Kidney (tissue), 14 donors: Measurements from ENCODE around the gene NLRX1. TPM values are rescaled to one million over a fixed set of nuclear protein-coding genes. Genes with fewer than 3 reads are reported as not detected.

Source experiments
- DNase-seq, 5 donors: peaks; one replicate each; pipeline ENCODE4 v3.0.0-alpha.2; 2013 to 2020
- FAIRE-seq: peaks from 2 replicates; lab custom pipeline; 2012; peaks lifted over from hg19 to GRCh38; lab: Jason Lieb, UNC
- H3K27ac ChIP-seq, 2 donors: one replicate each; pipeline ENCODE4 v1.7.0; 2013; ENCODE audit warnings: low read depth in 2 of 2, low read length in 2 of 2, inconsistent platforms in 1 of 2
- H3K27me3 ChIP-seq: one replicate; pipeline ENCODE4 v1.7.1; 2013; ENCODE audit warnings: low read length, inconsistent platforms; ENCODE audit not compliant: control insufficient read depth, insufficient read depth
- H3K36me3 ChIP-seq, 3 donors: one replicate each; pipeline versions ENCODE4 v1.7.0 to v1.7.1; 2013; ENCODE audit warnings: low read length in 3 of 3, control low read depth in 1 of 3, inconsistent platforms in 1 of 3; ENCODE audit not compliant: insufficient read depth in 3 of 3, control insufficient read depth in 2 of 3
- H3K4me1 ChIP-seq, 3 donors: one replicate each; pipeline versions ENCODE4 v1.7.0 to v1.7.1; 2013; ENCODE audit warnings: low read length in 3 of 3, inconsistent platforms in 1 of 3, low read depth in 1 of 3; ENCODE audit not compliant: control insufficient read depth in 2 of 3, insufficient read depth in 2 of 3
- H3K4me3 ChIP-seq, 3 donors: one replicate each; pipeline versions ENCODE4 v1.7.0 to v1.8.1; 2013; ENCODE audit warnings: low read length in 3 of 3, control low read depth in 1 of 3, inconsistent platforms in 1 of 3
- H3K9ac ChIP-seq, 3 donors: one replicate each; pipeline versions ENCODE4 v1.7.0 to v1.7.1; 2013; ENCODE audit warnings: low read length in 3 of 3, control low read depth in 1 of 3, inconsistent platforms in 1 of 3
- H3K9me3 ChIP-seq, 3 donors: one replicate each; pipeline versions ENCODE4 v1.7.0 to v1.7.1; 2013; ENCODE audit warnings: low read length in 3 of 3, control low read depth in 1 of 3, inconsistent platforms in 1 of 3; ENCODE audit not compliant: control insufficient read depth in 2 of 3, insufficient read depth in 1 of 3
- intact Hi-C: fragments of 100-400 bp; cut with DNase I; formaldehyde crosslinking; loops from one replicate; pipeline ENCODE4 v1.11.1; 2022
- polyA plus RNA-seq: library from polyadenylated mRNA; stranded (reverse); fragments of 350-450 nt; fragmentation: Illumina TruSeq; extraction: RNeasy Lipid Tissue Mini Kit (QIAGEN cat#74804); gene quantifications from one replicate; pipeline ENCODE4 v1.2.3, GENCODE V29; 2014; ENCODE audit warnings: low read depth, low replicate concordance; ENCODE audit not compliant: insufficient read depth
- total RNA-seq: library from RNA; stranded (reverse); fragmentation: NEBNext Ultra II Directional; extraction: Animal tissue kit (Norgen Biotek cat#: 25700); gene quantifications from one replicate; pipeline ENCODE4 v1.2.1, GENCODE V29; 2021
- TF ChIP-seq, protein P1 (sequence below): IDR thresholded peaks from 3 replicates; pipeline ENCODE4 v1.5.1; 2012; ENCODE audit warnings: mild to moderate bottlenecking, moderate library complexity, borderline replicate concordance; ENCODE audit not compliant: insufficient read depth; ENCODE audit errors: extremely low read depth
- donor health status: control.
- donor health status: control.
- donor health status: control.
- donor health status: control.
- donor health status: control.
- donor health status: DM: yes; HTN: yes; CAD: no.
- donor health status: Normal renal cell carcinoma (clear cell type).

The NLRX1 gene
- total and polyA plus RNA-seq, 2 donors from 2014 or later = 11.9 to 21.2 TPM

DNA sequence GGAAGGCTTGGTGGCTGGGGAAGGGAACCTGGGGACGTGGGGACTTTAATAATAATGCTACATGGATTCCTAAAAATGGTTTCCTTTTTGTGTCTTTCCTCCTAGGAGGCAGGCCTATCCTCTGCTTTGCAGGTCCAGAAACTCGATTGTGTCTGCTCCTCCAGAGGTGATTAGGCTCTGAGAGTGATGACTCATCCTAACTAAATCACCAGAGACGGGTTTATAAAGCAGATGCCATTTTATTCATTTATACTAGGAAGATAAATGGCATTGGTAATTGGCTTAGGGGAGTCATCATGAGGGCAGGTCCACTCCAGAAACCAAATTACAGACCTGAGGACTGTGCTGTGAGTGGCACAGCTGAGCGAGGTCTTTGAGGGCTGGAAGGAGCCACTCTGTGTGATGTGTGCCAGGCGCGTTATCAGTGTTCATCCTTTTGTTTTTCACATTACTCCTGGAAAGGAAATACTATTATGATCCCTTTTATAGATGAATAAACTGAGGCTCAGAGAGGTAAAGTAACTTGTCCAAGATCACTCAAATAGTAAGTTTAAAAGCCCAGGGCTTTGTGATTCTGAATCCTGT is 7.1 kb downstream of the NLRX1 start:
- H3K27me3 ChIP-seq = no peaks in the 10 kb centered on the region
- intact Hi-C loops = no loop called here
- DNase-seq (no peak), FAIRE-seq (no peak)
- no peak overlapping the region for H3K9ac ChIP-seq
- H3K4me1 ChIP-seq = no peaks in the 10 kb centered on the region
- TF ChIP-seq, protein P1, sequence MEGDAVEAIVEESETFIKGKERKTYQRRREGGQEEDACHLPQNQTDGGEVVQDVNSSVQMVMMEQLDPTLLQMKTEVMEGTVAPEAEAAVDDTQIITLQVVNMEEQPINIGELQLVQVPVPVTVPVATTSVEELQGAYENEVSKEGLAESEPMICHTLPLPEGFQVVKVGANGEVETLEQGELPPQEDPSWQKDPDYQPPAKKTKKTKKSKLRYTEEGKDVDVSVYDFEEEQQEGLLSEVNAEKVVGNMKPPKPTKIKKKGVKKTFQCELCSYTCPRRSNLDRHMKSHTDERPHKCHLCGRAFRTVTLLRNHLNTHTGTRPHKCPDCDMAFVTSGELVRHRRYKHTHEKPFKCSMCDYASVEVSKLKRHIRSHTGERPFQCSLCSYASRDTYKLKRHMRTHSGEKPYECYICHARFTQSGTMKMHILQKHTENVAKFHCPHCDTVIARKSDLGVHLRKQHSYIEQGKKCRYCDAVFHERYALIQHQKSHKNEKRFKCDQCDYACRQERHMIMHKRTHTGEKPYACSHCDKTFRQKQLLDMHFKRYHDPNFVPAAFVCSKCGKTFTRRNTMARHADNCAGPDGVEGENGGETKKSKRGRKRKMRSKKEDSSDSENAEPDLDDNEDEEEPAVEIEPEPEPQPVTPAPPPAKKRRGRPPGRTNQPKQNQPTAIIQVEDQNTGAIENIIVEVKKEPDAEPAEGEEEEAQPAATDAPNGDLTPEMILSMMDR = no peak
- no peak overlapping the region for H3K27ac ChIP-seq
- peaks cover 0 to 6% (median 2%) of the 10 kb centered on the region in 3 donors for H3K36me3 ChIP-seq
- H3K4me3 ChIP-seq = no peak overlapping the region
- H3K9me3 ChIP-seq = no peaks in the 10 kb centered on the region

DNA sequence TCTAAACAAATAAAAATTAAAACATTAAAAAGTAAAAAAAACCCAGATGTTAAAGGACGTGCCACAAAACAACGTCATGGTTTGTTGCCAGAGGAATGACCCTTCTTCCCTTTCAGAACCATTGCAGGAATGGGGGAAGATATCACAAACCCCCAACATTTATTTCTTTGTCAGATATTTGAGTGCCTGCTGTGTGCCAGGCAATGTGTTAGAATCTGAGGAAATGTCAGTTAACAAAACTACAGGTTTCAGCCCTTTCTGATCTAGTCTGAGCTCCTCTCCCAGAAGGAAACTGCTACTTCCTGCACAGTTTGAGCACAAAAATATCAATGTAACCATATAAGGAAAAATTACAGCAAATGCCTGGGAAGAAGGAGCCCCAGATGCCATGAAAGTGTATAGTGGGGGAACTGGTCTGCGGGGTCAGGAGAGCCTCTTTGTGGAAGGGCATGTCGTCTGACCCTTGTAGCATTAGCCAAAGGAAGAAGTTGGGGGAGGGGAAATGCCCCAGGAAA is 9.7 kb downstream of the NLRX1 start:
- peaks cover 0 to 6% (median 2%) of the 10 kb centered on the region in 3 donors for H3K36me3 ChIP-seq
- FAIRE-seq (no peak), DNase-seq (peak in 1 of 5 donors; percentile 14)
- H3K4me1 ChIP-seq = no peaks in the 10 kb centered on the region
- intact Hi-C loops = no loop called here
- H3K9ac ChIP-seq = no peak overlapping the region
- no peaks in the 10 kb centered on the region for H3K9me3 ChIP-seq
- no peak overlapping the region for H3K4me3 ChIP-seq
- no peaks in the 10 kb centered on the region for H3K27me3 ChIP-seq
- H3K27ac ChIP-seq = no peak overlapping the region
- TF ChIP-seq, protein P1 = no peak

DNA sequence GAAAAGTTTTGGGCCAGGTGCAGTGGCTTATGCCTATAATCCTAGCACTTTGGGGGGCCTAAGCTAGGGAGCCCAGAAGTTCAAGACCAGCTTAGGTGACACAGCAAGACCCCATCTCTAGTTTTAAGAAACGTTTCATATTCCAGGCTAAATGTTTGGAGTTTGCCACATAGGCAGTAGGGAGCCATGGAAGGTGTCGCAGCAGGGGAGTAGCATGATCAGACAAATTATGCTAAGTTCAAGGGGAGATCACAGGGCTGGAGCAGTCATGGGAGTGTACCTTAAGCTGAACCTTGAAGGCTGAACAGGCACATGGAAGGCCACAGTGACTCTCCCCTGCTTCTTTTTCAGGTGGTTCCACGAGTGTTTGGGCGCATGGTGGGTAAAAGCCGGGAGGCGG is 10.8 kb downstream of the NLRX1 start:
- Histone ChIP-seq H3K36me3 (peaks cover 0 to 6% (median 0%) of the 10 kb centered on the region in 3 donors), H3K27me3 (no peaks in the 10 kb centered on the region), H3K27ac (no peak overlapping the region), H3K9me3 (no peaks in the 10 kb centered on the region), H3K4me1 (no peaks in the 10 kb centered on the region), H3K9ac (no peak overlapping the region), H3K4me3 (no peak overlapping the region)
- intact Hi-C loops = no loop called here
- TF ChIP-seq, protein P1 = no peak
- DNase-seq (no peak), FAIRE-seq (no peak)
